HK-2 (cell line): ENCODE results near the gene FBXL4.

Experiments used
- DNase-seq: peaks from one replicate; pipeline ENCODE4 v3.0.0-alpha.2; 2018; ENCODE audit not compliant: unreplicated experiment

Gene FBXL4

GRCh38 chr6:98947411-98948292 lies at the start of gene FBXL4:
TSS of gene FBXL4 (minus strand) at chr6:98947946. CDS start at chr6:98926988, 20,958 bp downstream.
- DNase-seq = peak; percentile 87

GRCh38 chr6:98995116-98995515 lies 47.4 kb upstream of the FBXL4 start:
- DNase-seq = no peak

- DNase-seq = no peak
Observed at GRCh38 chr6:98992535-98992934, 44.8 kb upstream of the FBXL4 start.

GRCh38 chr6:98986071-98986615 lies 38.4 kb upstream of the FBXL4 start:
- DNase-seq = no peak

GRCh38 chr6:98985391-98985790 lies 37.6 kb upstream of the FBXL4 start:
- no peak for DNase-seq

- no peak for DNase-seq
Observed at GRCh38 chr6:98984121-98984520, 36.4 kb upstream of the FBXL4 start.

GRCh38 chr6:98981473-98981872 lies 33.7 kb upstream of the FBXL4 start:
- no peak for DNase-seq

GRCh38 chr6:98980819-98981218 lies 33.1 kb upstream of the FBXL4 start:
- no peak for DNase-seq

- DNase-seq = no peak
Observed at GRCh38 chr6:98977671-98978292, 30.0 kb upstream of the FBXL4 start.

GRCh38 chr6:98976674-98977385 lies 29.1 kb upstream of the FBXL4 start:
- DNase-seq = no peak

- DNase-seq = no peak
Observed at GRCh38 chr6:98975421-98975820, 27.7 kb upstream of the FBXL4 start.

GRCh38 chr6:98974309-98974708 lies 26.6 kb upstream of the FBXL4 start:
- no peak for DNase-seq

- no peak for DNase-seq
Observed at GRCh38 chr6:98973571-98973970, 25.8 kb upstream of the FBXL4 start.

- DNase-seq = no peak
Observed at GRCh38 chr6:98971303-98971702, 23.6 kb upstream of the FBXL4 start.

GRCh38 chr6:98970469-98970868 lies 22.7 kb upstream of the FBXL4 start:
- DNase-seq = no peak

- DNase-seq = no peak
Observed at GRCh38 chr6:98967616-98968015, 19.9 kb upstream of the FBXL4 start.

- DNase-seq = no peak
Observed at GRCh38 chr6:98959631-98960030, 11.9 kb upstream of the FBXL4 start.

- no peak for DNase-seq
Observed at GRCh38 chr6:98958776-98959175, 11.0 kb upstream of the FBXL4 start.

GRCh38 chr6:98957450-98957849 lies 9.7 kb upstream of the FBXL4 start:
- DNase-seq = no peak

- DNase-seq = no peak
Observed at GRCh38 chr6:98949589-98949988, 1.8 kb upstream of the FBXL4 start.

GRCh38 chr6:98946879-98947410 lies 801 bp downstream of the FBXL4 start:
- DNase-seq = peak; percentile 44

GRCh38 chr6:98946266-98946878 lies 1.4 kb downstream of the FBXL4 start:
- no peak for DNase-seq
